Body of pancreas (tissue), 4 donors: ENCODE data around the gene SEMA6A. TPM values are rescaled to one million over a fixed set of nuclear protein-coding genes. Genes with fewer than 3 reads are reported as not detected.

Experiments used
- ATAC-seq: fragments of 150-250 bp; one replicate; pipeline ENCODE4 v1.9.1; 2016
- DNase-seq, 4 donors: peaks; one replicate each; pipeline ENCODE4 v3.0.0-alpha.2; 2019
- H3K27ac ChIP-seq, 4 donors: fragments of 200-600 bp; sonication (generic); 1 replicate in 3 of 4; 2 replicates in 1 of 4; pipeline versions ENCODE4 v1.5.1 to v1.6.1; 2016 to 2019; ENCODE audit warnings: mild to moderate bottlenecking in 1 of 4, mixed read lengths in 1 of 4, moderate library complexity in 1 of 4
- H3K27me3 ChIP-seq, 2 donors: fragments of 200-600 bp; sonication (generic); one replicate each; pipeline ENCODE4 v1.6.0; 2016; ENCODE audit warnings: mild to moderate bottlenecking in 1 of 2
- H3K36me3 ChIP-seq, 2 donors: fragments of 200-600 bp; sonication (generic); replicated peaks in 1 of 2; 2 replicates each; pipeline ENCODE4 v1.5.1; 2016; ENCODE audit warnings: low read depth in 2 of 2; ENCODE audit not compliant: insufficient read depth in 1 of 2
- H3K4me1 ChIP-seq: fragments of 200-600 bp; sonication (generic); one replicate; pipeline ENCODE4 v1.6.0; 2016
- H3K4me3 ChIP-seq, 2 donors: fragments of 200-600 bp; sonication (generic); 1 replicate in 1 of 2; 2 replicates in 1 of 2; pipeline ENCODE4 v1.5.1; 2016 to 2019
- H3K9me3 ChIP-seq, 3 donors: fragments of 200-600 bp; sonication (generic); 1 replicate in 2 of 3; 2 replicates in 1 of 3; pipeline ENCODE4 v1.5.1; 2016
- CTCF ChIP-seq, 7 experiments: fragments of 450-650 bp in 4 of 7; fragments of 200-600 bp in 3 of 7; sonication (generic) in 3 of 7; IDR thresholded peaks; one replicate each; pipeline ENCODE4 v1.5.1; 2016 to 2019; ENCODE audit warnings: antibody characterized with exemption in 7 of 7
- POLR2A ChIP-seq, 3 donors: fragments of 450-650 bp; IDR thresholded peaks; one replicate each; pipeline ENCODE4 v1.6.1; 2016; ENCODE audit warnings: antibody characterized with exemption in 3 of 3, mild to moderate bottlenecking in 2 of 3
- WGBS, 2 donors: methylation state at CpG; one replicate each; pipeline ENCODE4 v1.1.5; 2017; 5-methylcytosine and 5-hydroxymethylcytosine counted together
- intact Hi-C: fragments of 100-400 bp; cut with DNase I; formaldehyde crosslinking; loops from one replicate; pipeline ENCODE4 v1.15.1; 2023
- total RNA-seq, 2 donors: library from RNA; depleted of rRNA; stranded (reverse); fragments of >200 nt; gene quantifications; one replicate each; pipeline ENCODE4 v1.1.0, GENCODE V29; 2016

SEMA6A gene
- total RNA-seq, 2 donors from 2014 or later = 18.7 to 25.1 TPM

- Histone ChIP-seq H3K4me3 (no peak overlapping the region), H3K27me3 (no peaks in the 10 kb centered on the region), H3K9me3 (no peaks in the 10 kb centered on the region), H3K36me3 (no peaks in the 10 kb centered on the region), H3K4me1 (no peaks in the 10 kb centered on the region), H3K27ac (no peak overlapping the region)
- ATAC-seq (no peak), DNase-seq (no peak)
- WGBS, 2 donors = 83 to 86% methylated on average over 3 of the region's 3 CpGs
- TF ChIP-seq CTCF (IDR thresholded peaks at IDR 0.05) = no peak
- no peak for TF ChIP-seq POLR2A (IDR thresholded peaks at IDR 0.05)
- intact Hi-C loops = no loop called here
These were observed 26.3 kb upstream of the SEMA6A start for GRCh38 chr5:116600876-116601275.

- Histone ChIP-seq H3K27ac (no peak overlapping the region), H3K36me3 (no peaks in the 10 kb centered on the region), H3K4me3 (no peak overlapping the region), H3K9me3 (no peaks in the 10 kb centered on the region), H3K4me1 (no peaks in the 10 kb centered on the region), H3K27me3 (no peaks in the 10 kb centered on the region)
- no peak for TF ChIP-seq CTCF (IDR thresholded peaks at IDR 0.05)
- no peak for TF ChIP-seq POLR2A (IDR thresholded peaks at IDR 0.05)
- DNase-seq (no peak), ATAC-seq (no peak)
- WGBS, 2 donors = 80 to 93% methylated on average over 1 of the region's 1 CpG
- intact Hi-C loops = no loop called here
These were observed 24.3 kb upstream of the SEMA6A start for GRCh38 chr5:116598911-116599310.

- no peak for ATAC-seq
- WGBS, 2 donors = 25 to 34% methylated on average over 3 of the region's 3 CpGs
These were observed 20.9 kb upstream of the SEMA6A start for GRCh38 chr5:116595498-116595897.

GRCh38 chr5:116593340-116593739 lies 18.7 kb upstream of the SEMA6A start:
- Histone ChIP-seq H3K4me3 (no peak overlapping the region), H3K27ac (no peak overlapping the region), H3K36me3 (no peaks in the 10 kb centered on the region), H3K4me1 (no peaks in the 10 kb centered on the region), H3K9me3 (no peaks in the 10 kb centered on the region), H3K27me3 (no peaks in the 10 kb centered on the region)
- TF ChIP-seq POLR2A (IDR thresholded peaks at IDR 0.05) (no peak), CTCF (IDR thresholded peaks at IDR 0.05) (no peak)
- ATAC-seq (no peak), DNase-seq (no peak)
- intact Hi-C loops = no loop called here
- 84 to 89% methylated on average over 5 of the region's 5 CpGs for WGBS, 2 donors

More at GRCh38 chr5:116595498-116595897, 20.9 kb upstream of the SEMA6A start:
- H3K4me1 ChIP-seq = no peaks in the 10 kb centered on the region
- intact Hi-C loops = no loop called here
- DNase-seq = no peak
- H3K9me3 ChIP-seq = no peaks in the 10 kb centered on the region
- no peaks in the 10 kb centered on the region for H3K36me3 ChIP-seq
- H3K27ac ChIP-seq = no peak overlapping the region
- H3K4me3 ChIP-seq = no peak overlapping the region
- no peak for TF ChIP-seq POLR2A (IDR thresholded peaks at IDR 0.05)
- no peak for TF ChIP-seq CTCF (IDR thresholded peaks at IDR 0.05)
- H3K27me3 ChIP-seq = no peaks in the 10 kb centered on the region

GRCh38 chr5:116585227-116585626 lies 10.6 kb upstream of the SEMA6A start:
- H3K27me3 ChIP-seq = no peaks in the 10 kb centered on the region
- no peak overlapping the region for H3K27ac ChIP-seq
- no peak for ATAC-seq
- no peaks in the 10 kb centered on the region for H3K9me3 ChIP-seq
- DNase-seq = no peak
- intact Hi-C loops = no loop called here
- no peak overlapping the region for H3K4me3 ChIP-seq
- H3K36me3 ChIP-seq = no peaks in the 10 kb centered on the region
- WGBS, 2 donors = 92% methylated on average over 3 of the region's 3 CpGs
- peaks cover 6% of the 10 kb centered on the region for H3K4me1 ChIP-seq
- TF ChIP-seq CTCF (IDR thresholded peaks at IDR 0.05) (no peak), POLR2A (IDR thresholded peaks at IDR 0.05) (no peak)
